ENCODE data around the gene PARP15.
"Not testable (repeated sequence)": the region's sequence is repeated elsewhere in the genome, so short reads cannot be mapped to it uniquely, and the experiment has no call there.

PARP15 gene

GRCh38 chr3:122577409-122578031 is at the start of gene PARP15:
PARP15 (plus strand) TSS chr3:122577650; CDS start chr3:122577668, 18 bp downstream.
- no peak for DNase-seq

GRCh38 chr3:122530164-122530563 is 47.3 kb upstream of the PARP15 start:
- no peak for DNase-seq

- no peak for DNase-seq
These were observed 44.0 kb upstream of the PARP15 start for GRCh38 chr3:122533480-122533879.

- DNase-seq: no peak
These were observed 43.5 kb upstream of the PARP15 start for GRCh38 chr3:122533931-122534334.

- DNase-seq: no peak
These were observed 41.4 kb upstream of the PARP15 start for GRCh38 chr3:122535964-122536631.

GRCh38 chr3:122536632-122537001 is 40.8 kb upstream of the PARP15 start:
- no peak for DNase-seq

GRCh38 chr3:122538956-122539490 is 38.4 kb upstream of the PARP15 start:
- no peak for DNase-seq

- no peak for DNase-seq
These were observed 31.3 kb upstream of the PARP15 start for GRCh38 chr3:122546151-122546550.

GRCh38 chr3:122548076-122548475 is 29.4 kb upstream of the PARP15 start:
- no peak for DNase-seq

GRCh38 chr3:122548619-122549018 is 28.8 kb upstream of the PARP15 start:
- DNase-seq: no peak

GRCh38 chr3:122553171-122553570 is 24.3 kb upstream of the PARP15 start:
- DNase-seq: no peak

GRCh38 chr3:122555275-122556071 is 22.0 kb upstream of the PARP15 start:
- DNase-seq: no peak

- DNase-seq: no peak
These were observed 20.1 kb upstream of the PARP15 start for GRCh38 chr3:122557356-122557755.

- DNase-seq: no peak
These were observed 18.8 kb upstream of the PARP15 start for GRCh38 chr3:122558605-122559004.

GRCh38 chr3:122559906-122560305 is 17.5 kb upstream of the PARP15 start:
- no peak for DNase-seq

- DNase-seq: peak; percentile 68
These were observed 16.8 kb upstream of the PARP15 start for GRCh38 chr3:122560680-122561079.

- no peak for DNase-seq
These were observed 14.3 kb upstream of the PARP15 start for GRCh38 chr3:122562923-122563716.

- DNase-seq: no peak
These were observed 13.8 kb upstream of the PARP15 start for GRCh38 chr3:122563717-122564025.

GRCh38 chr3:122564155-122564912 is 13.1 kb upstream of the PARP15 start, which contains the start of the genes DTX3L and PARP9:
DTX3L (plus strand) TSS chr3:122564338; CDS start chr3:122564427, 89 bp downstream.
PARP9 (minus strand) TSS chr3:122564300; CDS start chr3:122559620, 4,680 bp downstream.
- DNase-seq: peak; percentile 60

- DNase-seq: not testable (repeated sequence)
These were observed 9.3 kb upstream of the PARP15 start for GRCh38 chr3:122568131-122568530.

- no peak for DNase-seq
These were observed 8.7 kb upstream of the PARP15 start for GRCh38 chr3:122568755-122569154.

GRCh38 chr3:122572940-122573412 is 4.5 kb upstream of the PARP15 start:
- peak; percentile 5 for DNase-seq

All from NCI-H1436 (cell line).